Right ventricle myocardium superior (tissue), 1 donor: ENCODE results near the gene RELT. TPM values are rescaled to one million over a fixed set of nuclear protein-coding genes. Genes with fewer than 3 reads are reported as not detected.

ENCODE experiments used
- ATAC-seq: fragments of 200-7000 bp; cut with Tn5 transposase; one replicate; pipeline ENCODE4 v1.9.1; 2020; ENCODE audit warnings: mild to moderate bottlenecking; ENCODE audit not compliant: poor library complexity
- DNase-seq: peaks from one replicate; pipeline ENCODE4 v3.0.0-alpha.2; 2020
- intact Hi-C: fragments of 100-400 bp; cut with DNase I; formaldehyde crosslinking; loops from one replicate; pipeline ENCODE4 v1.11.2; 2022
- total RNA-seq: library from RNA; stranded (reverse); fragmentation: NEBNext Ultra II Directional; extraction: Animal tissue kit (Norgen Biotek cat#: 25700); gene quantifications from one replicate; pipeline ENCODE4 v1.2.1, GENCODE V29; 2021
- donor health status: DM: no; HTN: yes; CAD: no; lungs with severe emphysema.

RELT gene
- total RNA-seq, 1 donor from 2014 or later, result 1.3 TPM

GRCh38 chr11:73384872-73385689 lies 8.9 kb downstream of the RELT start:
- intact Hi-C loops, result no loop called here
- DNase-seq (peak; percentile 84), ATAC-seq (peak; percentile 50)

DNA sequence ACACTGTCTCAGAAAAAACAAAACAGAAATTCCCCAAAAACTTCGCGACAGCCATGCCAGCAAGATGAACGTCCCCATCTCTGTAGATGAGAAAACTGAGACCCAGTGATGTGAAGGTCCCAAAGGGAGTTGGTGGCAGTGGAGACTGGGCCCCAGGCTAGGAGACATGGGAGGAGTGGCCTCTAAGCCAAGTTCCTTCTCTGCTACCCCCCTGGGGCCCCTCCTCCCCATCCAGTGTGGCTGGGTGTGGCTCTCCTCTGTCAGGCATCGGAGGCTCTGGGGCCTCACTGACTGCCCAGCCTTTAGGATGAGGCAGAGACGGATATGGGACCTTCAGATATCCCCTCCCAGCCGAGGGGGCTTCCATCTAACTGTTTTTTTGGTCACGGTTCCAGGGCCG lies 9.8 kb downstream of the RELT start:
- ATAC-seq, result peak; percentile 35
- DNase-seq, result peak; percentile 71
- intact Hi-C loops, result no loop called here

DNA sequence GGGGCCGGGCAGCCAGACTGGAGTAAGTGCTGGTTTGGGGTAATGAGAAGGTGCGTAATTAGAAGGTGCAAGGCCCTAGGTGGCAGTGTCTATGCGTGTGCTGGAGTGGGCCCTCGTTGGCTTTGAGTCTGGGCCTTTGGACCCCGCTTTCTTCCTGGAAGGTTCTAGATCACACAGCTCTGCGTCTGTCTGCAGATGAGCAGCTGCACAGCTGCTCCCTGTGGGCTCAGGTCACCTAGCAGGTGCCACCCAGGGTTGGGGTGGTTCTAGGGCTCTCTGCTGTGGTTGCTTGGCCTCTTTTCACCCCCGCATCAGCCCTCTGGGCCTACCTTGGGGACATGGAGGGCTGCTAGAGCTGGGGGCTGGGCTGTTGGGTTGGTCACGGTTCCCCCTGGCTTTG lies 10.3 kb downstream of the RELT start:
- intact Hi-C loops, result no loop called here
- ATAC-seq (no peak), DNase-seq (no peak)

GRCh38 chr11:73387594-73388264 lies 11.5 kb downstream of the RELT start:
- peak; percentile 5 for ATAC-seq
- intact Hi-C loops, result no loop called here
- DNase-seq, result no peak

GRCh38 chr11:73388265-73389133 lies 12.3 kb downstream of the RELT start:
- DNase-seq, result peak; percentile 85
- ATAC-seq, result peak; percentile 63
- intact Hi-C loops, result no loop called here

- no peak for ATAC-seq
- no peak for DNase-seq
- intact Hi-C loops, result no loop called here
Measured at GRCh38 chr11:73389134-73389525, 12.9 kb downstream of the RELT start.

- peak; percentile 8 for DNase-seq
- intact Hi-C loops, result loop anchor here (5.0 kb wide), 2 partner anchors 38 to 83 kb away; partner anchors contain the start of gene ARHGEF17
- no peak for ATAC-seq
Measured at GRCh38 chr11:73389916-73390315, 13.7 kb downstream of the RELT start.

DNA sequence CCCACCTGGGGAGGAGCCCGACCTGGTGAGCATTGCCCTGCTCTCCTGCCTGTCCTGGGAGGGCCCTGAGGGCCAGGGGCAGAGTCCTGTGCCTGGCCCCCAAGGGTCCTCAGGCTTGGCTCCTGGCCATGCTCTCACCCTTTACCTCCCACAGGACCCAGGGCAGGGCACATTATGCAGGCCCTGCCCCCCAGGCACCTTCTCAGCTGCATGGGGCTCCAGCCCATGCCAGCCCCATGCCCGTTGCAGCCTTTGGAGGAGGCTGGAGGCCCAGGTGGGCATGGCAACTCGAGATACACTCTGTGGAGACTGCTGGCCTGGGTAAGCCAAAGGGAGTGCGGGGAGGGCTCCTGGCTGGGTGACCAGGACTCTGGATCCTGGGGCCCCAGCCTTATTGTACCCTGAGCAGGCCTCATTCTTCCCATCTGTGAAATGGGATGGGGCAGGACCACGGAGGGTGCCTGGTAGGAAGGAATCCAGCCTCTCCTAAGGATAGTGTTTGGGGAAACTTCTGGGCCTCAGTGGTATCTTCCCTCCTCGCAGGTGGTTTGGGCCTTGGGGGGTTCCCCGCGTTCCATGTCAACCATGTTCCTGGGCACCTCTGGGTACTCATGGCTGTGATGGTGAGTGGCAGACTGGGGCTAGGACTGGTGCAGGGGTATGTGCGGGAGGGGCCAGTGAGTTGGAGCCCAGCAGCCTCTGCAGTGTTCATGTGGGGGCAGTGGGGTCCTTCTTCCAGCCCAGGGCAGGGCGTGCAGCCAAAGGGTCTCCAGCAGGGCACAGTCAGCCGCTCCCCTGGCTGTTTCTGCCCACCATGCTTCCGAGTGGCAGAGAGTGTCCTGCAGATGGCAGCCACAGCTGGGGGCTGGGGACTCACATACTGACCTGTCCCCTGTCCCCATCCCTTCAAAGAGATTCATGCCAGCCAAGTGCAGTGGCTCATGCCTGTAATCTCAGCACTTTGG lies 14.7 kb downstream of the RELT start:
- DNase-seq (peak; percentile 22), ATAC-seq (no peak)
- intact Hi-C loops, result loop anchor here (5.0 kb wide), 2 partner anchors 39 to 84 kb away; partner anchors contain the start of gene ARHGEF17

DNA sequence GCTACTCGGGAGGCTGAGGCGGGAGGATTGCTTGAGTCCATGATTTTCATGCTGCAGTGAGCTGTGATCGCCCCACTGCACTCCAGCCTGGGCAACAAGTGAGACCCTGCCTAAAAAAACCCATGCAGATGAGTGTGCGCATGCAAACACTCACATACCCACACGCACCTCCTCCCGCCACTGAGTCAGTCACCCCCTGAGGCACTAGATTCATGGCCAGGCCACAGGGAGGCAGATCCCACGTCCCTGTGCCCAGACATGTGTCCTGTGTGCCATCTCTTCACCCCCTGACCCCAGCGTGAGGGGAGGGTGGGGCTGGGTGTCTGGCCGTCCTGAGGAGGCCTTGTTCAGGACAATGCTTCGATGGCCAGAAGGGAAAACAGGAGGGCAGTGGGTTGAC lies 15.5 kb downstream of the RELT start:
- intact Hi-C loops, result loop anchor here (5.0 kb wide), 2 partner anchors 39 to 84 kb away; partner anchors contain the start of gene ARHGEF17
- no peak for DNase-seq
- no peak for ATAC-seq

GRCh38 chr11:73392108-73393010 lies 16.2 kb downstream of the RELT start:
- no peak for ATAC-seq
- intact Hi-C loops, result loop anchor here (5.0 kb wide), 2 partner anchors 40 to 85 kb away; partner anchors contain the start of gene ARHGEF17
- DNase-seq, result peak; percentile 39

DNA sequence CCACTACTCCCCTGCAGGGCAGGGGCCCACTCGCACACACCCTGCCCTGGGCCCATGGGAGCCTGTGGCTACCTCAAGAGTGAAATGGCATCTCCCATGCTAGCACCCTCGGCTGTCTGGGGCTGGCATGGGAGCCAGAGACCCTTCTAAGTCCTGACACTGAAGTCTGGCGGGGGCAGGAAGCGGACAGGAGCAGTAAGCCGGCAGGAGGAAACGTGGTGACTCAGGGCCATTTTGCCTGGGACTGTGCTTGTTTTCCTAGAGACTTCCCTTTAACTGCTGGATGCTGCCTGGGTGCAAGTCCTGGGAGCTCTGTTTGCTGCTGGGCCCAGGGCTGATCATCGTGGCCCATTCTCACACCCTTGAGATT lies 16.8 kb downstream of the RELT start:
- ATAC-seq (no peak), DNase-seq (peak; percentile 26)
- intact Hi-C loops, result loop anchor here (5.0 kb wide), 2 partner anchors 41 to 86 kb away; partner anchors contain the start of gene ARHGEF17

DNA sequence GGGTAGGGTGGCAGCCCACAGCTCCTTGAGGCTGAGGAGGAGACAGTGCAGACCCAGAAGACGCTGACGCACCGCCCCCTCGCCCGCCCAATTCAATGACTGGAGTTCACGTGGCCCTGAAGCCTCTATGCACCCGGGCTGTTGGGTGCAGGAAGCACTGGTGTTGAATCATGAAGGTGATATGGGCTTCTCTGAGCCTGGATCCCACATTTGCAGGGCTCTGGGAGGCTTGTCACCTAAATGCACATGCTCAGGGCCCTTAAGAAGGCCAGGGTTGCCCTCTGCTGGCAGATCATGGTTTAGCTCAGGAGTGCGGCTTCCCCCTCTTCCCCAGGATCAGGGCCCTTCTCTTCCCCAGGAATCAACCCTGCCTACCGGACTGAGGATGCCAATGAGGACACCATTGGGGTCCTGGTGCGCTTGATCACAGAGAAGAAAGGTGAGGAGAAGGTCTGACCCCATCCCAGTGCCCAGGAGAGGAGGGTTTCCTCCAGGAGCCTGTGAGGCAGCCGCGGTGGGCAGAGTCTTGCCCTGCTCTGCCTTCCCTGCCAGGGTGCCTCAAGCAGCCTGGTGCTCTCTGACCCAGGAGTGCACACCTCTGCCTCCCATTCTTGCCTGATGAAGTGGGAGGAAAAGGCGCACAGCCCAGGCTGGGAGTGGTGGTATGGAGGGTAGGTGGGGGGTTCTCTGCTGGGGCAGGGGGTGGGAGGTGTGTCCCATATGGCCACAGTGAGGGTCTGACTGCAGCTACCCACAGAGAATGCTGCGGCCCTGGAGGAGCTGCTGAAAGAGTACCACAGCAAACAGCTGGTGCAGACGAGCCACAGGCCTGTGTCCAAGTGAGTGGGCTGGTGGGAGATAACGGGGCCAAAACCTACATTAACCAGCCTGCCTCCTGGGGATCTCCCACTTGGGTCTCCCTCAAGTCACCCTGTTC lies 17.5 kb downstream of the RELT start:
- intact Hi-C loops, result loop anchor here (5.0 kb wide), 2 partner anchors 41 to 86 kb away; partner anchors contain the start of gene ARHGEF17
- DNase-seq (peak; percentile 84), ATAC-seq (peak; percentile 77)

- no peak for ATAC-seq
- DNase-seq, result no peak
- intact Hi-C loops, result loop anchor here (5.0 kb wide), 2 partner anchors 42 to 87 kb away; partner anchors contain the start of gene ARHGEF17
Measured at GRCh38 chr11:73394416-73395296, 18.5 kb downstream of the RELT start.

- ATAC-seq (no peak), DNase-seq (no peak)
- intact Hi-C loops, result loop anchor here (2.0 kb wide), 1 partner anchor 265 kb away; no protein-coding TSS in a partner anchor
Measured at GRCh38 chr11:73395297-73396208, 19.4 kb downstream of the RELT start.
